Panc1 (cell line): ENCODE data around the gene MAPK4. TPM values are rescaled to one million over a fixed set of nuclear protein-coding genes. Genes with fewer than 3 reads are reported as not detected.
"Not testable (repeated sequence)": the region's sequence is repeated elsewhere in the genome, so short reads cannot be mapped to it uniquely, and the experiment has no call there.

Experiments used
- ATAC-seq: fragments of 200-7000 bp; cut with Tn5 transposase; 2 replicates; pipeline ENCODE4 v1.9.1; 2020; ENCODE audit warnings: mild to moderate bottlenecking, moderate library complexity
- BruUV-seq: library from RNA; stranded (reverse); fragments of 400-500 nt; replicated peaks from 2 replicates; lab custom pipeline; 2021; lab: Mats Ljungman, UMichigan
- CTCF ChIA-PET: fragments of 300-600 bp; sonication (Branson Sonifier 250); formaldehyde crosslinking; loops from one replicate; lab custom pipeline; 2022; ENCODE audit warnings: antibody characterized with exemption; lab: Charles Lee
- POLR2A ChIA-PET: fragments of 300-600 bp; sonication (Branson Sonifier 250); formaldehyde crosslinking; loops from one replicate; lab custom pipeline; 2022; ENCODE audit warnings: antibody characterized with exemption; lab: Charles Lee
- DNase-seq: peaks from one replicate; pipeline ENCODE4 v3.0.0-alpha.2; 2010; ENCODE audit warnings: low read depth, low spot score
- H3K27ac ChIP-seq: 2 replicates; pipeline ENCODE4 v1.5.1; 2011; ENCODE audit warnings: mild to moderate bottlenecking, low read length, inconsistent platforms
- H3K27me3 ChIP-seq: fragments of 200-500 bp; sonication (Bioruptor generic); 2 replicates; pipeline ENCODE4 v1.6.0; 2014; ENCODE audit warnings: low read length, inconsistent platforms; ENCODE audit not compliant: control insufficient read depth, insufficient read depth
- H3K36me3 ChIP-seq: fragments of 200-500 bp; sonication (Bioruptor generic); 2 replicates; pipeline ENCODE4 v1.5.1; 2014; ENCODE audit warnings: inconsistent platforms, mild to moderate bottlenecking, low read length, moderate library complexity; ENCODE audit not compliant: control insufficient read depth, insufficient read depth
- H3K4me1 ChIP-seq: 2 replicates; pipeline ENCODE4 v1.5.1; 2011; ENCODE audit warnings: inconsistent platforms, mild to moderate bottlenecking, low read length, moderate library complexity; ENCODE audit not compliant: control insufficient read depth, insufficient read depth
- H3K4me3 ChIP-seq, 2 experiments: 2 replicates each; pipeline ENCODE4 v1.5.1; 2011 to 2012; ENCODE audit warnings: low read depth in 2 of 2, low read length in 2 of 2, mild to moderate bottlenecking in 2 of 2, inconsistent platforms in 1 of 2, moderate library complexity in 1 of 2
- H3K9me3 ChIP-seq: fragments of 200-500 bp; sonication (Bioruptor generic); 2 replicates; pipeline ENCODE4 v1.5.1; 2014; ENCODE audit warnings: low read depth, mild to moderate bottlenecking, inconsistent platforms, low read length, moderate library complexity; ENCODE audit not compliant: control insufficient read depth, insufficient read depth
- CTCF ChIP-seq: fragments of 450-650 bp; IDR thresholded peaks from 2 replicates; pipeline ENCODE4 v1.5.1; 2017; ENCODE audit warnings: mild to moderate bottlenecking
- POLR2AphosphoS5 ChIP-seq: IDR thresholded peaks from 2 replicates; pipeline ENCODE4 v1.6.1; 2012; ENCODE audit warnings: mild to moderate bottlenecking, low read depth, low read length, moderate library complexity
- REST ChIP-seq, 2 experiments: IDR thresholded peaks; 2 replicates each; pipeline ENCODE4 v1.6.1; 2011 to 2012; ENCODE audit warnings: low read depth in 2 of 2, control low read depth in 1 of 2, low read length in 1 of 2, mild to moderate bottlenecking in 1 of 2, moderate library complexity in 1 of 2; ENCODE audit not compliant: insufficient read depth in 1 of 2
- SIN3A ChIP-seq: IDR thresholded peaks from 2 replicates; pipeline ENCODE4 v1.6.1; 2012; ENCODE audit warnings: low read depth, mild to moderate bottlenecking, low read length, moderate library complexity, borderline replicate concordance; ENCODE audit not compliant: insufficient read depth
- TCF7L2 ChIP-seq: IDR thresholded peaks from 2 replicates; pipeline ENCODE4 v1.6.1; 2011; ENCODE audit warnings: mild to moderate bottlenecking, low read depth, low read length, inconsistent platforms
- in situ Hi-C: cut with HindIII; loops from 2 replicates; pipeline ENCODE4 v1.10.0; 2016; ENCODE audit warnings: low sequenced_read_pairs, low pct_unique_long_range_greater_than_20kb
- intact Hi-C: fragments of 100-400 bp; cut with micrococcal nuclease; formaldehyde crosslinking; loops from one replicate; pipeline ENCODE4 v1.10.0; 2022; ENCODE audit not compliant: unreplicated experiment
- total RNA-seq: library from RNA; stranded (reverse); gene quantifications from one replicate; pipeline ENCODE4 v1.2.1, GENCODE V29; 2021; ENCODE audit not compliant: unreplicated experiment

MAPK4 gene
- total RNA-seq, 1 experiment from 2014 or later: not detected

- Histone ChIP-seq H3K4me3 (no peak overlapping the region), H3K27ac (no peak overlapping the region), H3K4me1 (no peaks in the 10 kb centered on the region), H3K36me3 (no peaks in the 10 kb centered on the region), H3K9me3 (no peaks in the 10 kb centered on the region), H3K27me3 (no peaks in the 10 kb centered on the region; the same call in 1 of the 2 replicates)
- DNase-seq (no peak), ATAC-seq (no peak)
- in situ Hi-C loops (no loop called here), intact Hi-C loops (no loop called here)
- POLR2A ChIA-PET: no interaction called here
- TF ChIP-seq SIN3A (no peak), TCF7L2 (no peak), CTCF (no peak), POLR2AphosphoS5 (no peak), REST (IDR thresholded peaks at IDR 0.05; ENCODE audit: insufficient read depth in 1 of 2, low read depth in 2 of 2, low read length in 1 of 2) (no peak)
- CTCF ChIA-PET: no interaction called here
- no TSS peak for BruUV-seq
These were observed 47.6 kb downstream of the MAPK4 start for GRCh38 chr18:50607378-50607926.

GRCh38 chr18:50609171-50609570, 49.3 kb downstream of the MAPK4 start:
- CTCF ChIA-PET: not testable (repeated sequence)

GRCh38 chr18:50610349-50610748, 50.5 kb downstream of the MAPK4 start:
- H3K36me3 ChIP-seq: no peaks in the 10 kb centered on the region
- ChIA-PET CTCF (no interaction called here), POLR2A (no interaction called here)
- H3K4me1 ChIP-seq: no peaks in the 10 kb centered on the region
- no peak for TF ChIP-seq REST (IDR thresholded peaks at IDR 0.05; ENCODE audit: insufficient read depth in 1 of 2, low read depth in 2 of 2, low read length in 1 of 2)
- no peak for TF ChIP-seq POLR2AphosphoS5
- no peak for TF ChIP-seq SIN3A
- no peak for TF ChIP-seq CTCF
- no peak for TF ChIP-seq TCF7L2
- ATAC-seq (no peak), DNase-seq (no peak)
- no peak overlapping the region for H3K4me3 ChIP-seq
- H3K27ac ChIP-seq: no peak overlapping the region
- in situ Hi-C loops: no loop called here
- intact Hi-C loops: no loop called here
- no peaks in the 10 kb centered on the region; the same call in 1 of the 2 replicates for H3K27me3 ChIP-seq
- BruUV-seq: no TSS peak
- H3K9me3 ChIP-seq: no peaks in the 10 kb centered on the region

More at GRCh38 chr18:50609171-50609570, 49.3 kb downstream of the MAPK4 start:
- H3K9me3 ChIP-seq, H3K36me3 ChIP-seq, DNase-seq, H3K27me3 ChIP-seq, H3K4me3 ChIP-seq, ATAC-seq, POLR2A ChIA-PET, intact Hi-C loops, BruUV-seq, H3K4me1 ChIP-seq, in situ Hi-C loops, H3K27ac ChIP-seq: not testable (repeated sequence)
